ENCODE data around the gene TRIM46. TPM values are rescaled to one million over a fixed set of nuclear protein-coding genes. Genes with fewer than 3 reads are reported as not detected.

TRIM46 gene
- total RNA-seq, 1 experiment from 2014 or later = 3.8 TPM

- TF ChIP-seq REST (IDR thresholded peaks at IDR 0.05; ENCODE audit: low read depth) (no peak), SP1 (IDR thresholded peaks at IDR 0.05; ENCODE audit: low read depth) (no peak)
Measured at GRCh38 chr1:155173478-155174323, at the start of gene TRIM46 (continued).

- TF ChIP-seq EZH2 (IDR thresholded peaks at IDR 0.05) = no peak
- no peak for TF ChIP-seq YY1 (IDR thresholded peaks at IDR 0.05; ENCODE audit: extremely low read depth, insufficient replicate concordance, low read depth, low read length)
- no peak for TF ChIP-seq MAX (IDR thresholded peaks at IDR 0.05)
- TF ChIP-seq ZNF274 (IDR thresholded peaks at IDR 0.05; ENCODE audit: low read depth, low read length) = no peak
- no peak for TF ChIP-seq FOSL1 (IDR thresholded peaks at IDR 0.05; ENCODE audit: low read depth)
- no peak for TF ChIP-seq POLR2AphosphoS5 (IDR thresholded peaks at IDR 0.05; ENCODE audit: low read depth, low read length)
- no peak for TF ChIP-seq CEBPB (IDR thresholded peaks at IDR 0.05; ENCODE audit: low read depth)
- no peak for TF ChIP-seq SIN3A (IDR thresholded peaks at IDR 0.05; ENCODE audit: low read depth)
- TF ChIP-seq POLR2A (IDR thresholded peaks at IDR 0.05; ENCODE audit: borderline replicate concordance, extremely low read depth, insufficient read depth, insufficient read length) = no peak
- TF ChIP-seq CTCF (IDR thresholded peaks at IDR 0.05 in 2 of 3, conservative IDR thresholded peaks at IDR 0.05 in 1 of 3; ENCODE audit: borderline replicate concordance in 1 of 3, insufficient read depth in 1 of 3, low read depth in 2 of 3, low read length in 2 of 3) = no peak
- no peak for TF ChIP-seq ZFX (IDR thresholded peaks at IDR 0.05)
- BruUV-seq (replicated peaks) = no TSS peak
- Histone ChIP-seq H3K27ac (ENCODE audit: low read depth, low read length) (no peak overlapping the region), H3K9ac (ENCODE audit: low read length) (no peak overlapping the region), H3K4me3 (replicated peaks in 1 of 2; ENCODE audit: low read depth in 1 of 2, low read length in 2 of 2) (no peak overlapping the region), H3K79me2 (ENCODE audit: insufficient read depth, low read length) (peaks cover 20% of the 10 kb centered on the region), H4K20me1 (ENCODE audit: insufficient read depth) (no peaks in the 10 kb centered on the region), H3K9me2 (ENCODE audit: insufficient read depth) (no peaks in the 10 kb centered on the region), H2AFZ (ENCODE audit: low read depth, low read length, poor library complexity, severe bottlenecking) (no peak overlapping the region), H3K36me3 (ENCODE audit: control insufficient read depth in 1 of 2, insufficient read depth in 2 of 2, low read length in 2 of 2) (no peaks in the 10 kb centered on the region), H3K9me3 (ENCODE audit: control insufficient read depth in 1 of 2, insufficient read depth in 1 of 2, low read depth in 1 of 2, low read length in 2 of 2) (no peaks in the 10 kb centered on the region), H3K4me2 (ENCODE audit: low read length) (peak overlapping the region; percentile 4), H3K27me3 (ENCODE audit: insufficient read depth, low read length) (peaks cover 6% of the 10 kb centered on the region; the same call in 1 of the 2 replicates), H3K4me1 (ENCODE audit: control insufficient read depth in 1 of 2, insufficient read depth in 2 of 2, low read length in 2 of 2) (peaks cover 19 to 51% of the 10 kb centered on the region in 2 experiments)
- DNase-seq (ENCODE audit: low read depth, low spot score) = no peak
- ChIA-PET CTCF (no interaction called here), RAD21 (ENCODE audit: low non-redundant PET in 1 of 2, low total read pairs in 2 of 2, uncharacterized antibody in 2 of 2, unreplicated experiment in 2 of 2) (no interaction called here), POLR2A (interaction anchor here (0.8 kb wide), 1 partner anchor 10 kb away, joined by 3 read pairs; no protein-coding TSS in a partner anchor)
- no peak for ATAC-seq
- intact Hi-C loops (cut with micrococcal nuclease) = no loop called here
Measured at GRCh38 chr1:155124503-155125463, 48.9 kb upstream of the TRIM46 start.
